GM21723 (cell line): ENCODE results near the gene TAF3.
"Not testable (repeated sequence)": the region's sequence is repeated elsewhere in the genome, so short reads cannot be mapped to it uniquely, and the experiment has no call there.

Experiments used
- ATAC-seq: cut with Tn5 transposase; IDR thresholded peaks from one replicate; pipeline ENCODE4 v1.9.1; 2021; ENCODE audit warnings: mild to moderate bottlenecking, moderate library complexity; ENCODE audit not compliant: unreplicated experiment

TAF3 gene, protein sequence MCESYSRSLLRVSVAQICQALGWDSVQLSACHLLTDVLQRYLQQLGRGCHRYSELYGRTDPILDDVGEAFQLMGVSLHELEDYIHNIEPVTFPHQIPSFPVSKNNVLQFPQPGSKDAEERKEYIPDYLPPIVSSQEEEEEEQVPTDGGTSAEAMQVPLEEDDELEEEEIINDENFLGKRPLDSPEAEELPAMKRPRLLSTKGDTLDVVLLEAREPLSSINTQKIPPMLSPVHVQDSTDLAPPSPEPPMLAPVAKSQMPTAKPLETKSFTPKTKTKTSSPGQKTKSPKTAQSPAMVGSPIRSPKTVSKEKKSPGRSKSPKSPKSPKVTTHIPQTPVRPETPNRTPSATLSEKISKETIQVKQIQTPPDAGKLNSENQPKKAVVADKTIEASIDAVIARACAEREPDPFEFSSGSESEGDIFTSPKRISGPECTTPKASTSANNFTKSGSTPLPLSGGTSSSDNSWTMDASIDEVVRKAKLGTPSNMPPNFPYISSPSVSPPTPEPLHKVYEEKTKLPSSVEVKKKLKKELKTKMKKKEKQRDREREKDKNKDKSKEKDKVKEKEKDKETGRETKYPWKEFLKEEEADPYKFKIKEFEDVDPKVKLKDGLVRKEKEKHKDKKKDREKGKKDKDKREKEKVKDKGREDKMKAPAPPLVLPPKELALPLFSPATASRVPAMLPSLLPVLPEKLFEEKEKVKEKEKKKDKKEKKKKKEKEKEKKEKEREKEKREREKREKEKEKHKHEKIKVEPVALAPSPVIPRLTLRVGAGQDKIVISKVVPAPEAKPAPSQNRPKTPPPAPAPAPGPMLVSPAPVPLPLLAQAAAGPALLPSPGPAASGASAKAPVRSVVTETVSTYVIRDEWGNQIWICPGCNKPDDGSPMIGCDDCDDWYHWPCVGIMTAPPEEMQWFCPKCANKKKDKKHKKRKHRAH

DNA sequence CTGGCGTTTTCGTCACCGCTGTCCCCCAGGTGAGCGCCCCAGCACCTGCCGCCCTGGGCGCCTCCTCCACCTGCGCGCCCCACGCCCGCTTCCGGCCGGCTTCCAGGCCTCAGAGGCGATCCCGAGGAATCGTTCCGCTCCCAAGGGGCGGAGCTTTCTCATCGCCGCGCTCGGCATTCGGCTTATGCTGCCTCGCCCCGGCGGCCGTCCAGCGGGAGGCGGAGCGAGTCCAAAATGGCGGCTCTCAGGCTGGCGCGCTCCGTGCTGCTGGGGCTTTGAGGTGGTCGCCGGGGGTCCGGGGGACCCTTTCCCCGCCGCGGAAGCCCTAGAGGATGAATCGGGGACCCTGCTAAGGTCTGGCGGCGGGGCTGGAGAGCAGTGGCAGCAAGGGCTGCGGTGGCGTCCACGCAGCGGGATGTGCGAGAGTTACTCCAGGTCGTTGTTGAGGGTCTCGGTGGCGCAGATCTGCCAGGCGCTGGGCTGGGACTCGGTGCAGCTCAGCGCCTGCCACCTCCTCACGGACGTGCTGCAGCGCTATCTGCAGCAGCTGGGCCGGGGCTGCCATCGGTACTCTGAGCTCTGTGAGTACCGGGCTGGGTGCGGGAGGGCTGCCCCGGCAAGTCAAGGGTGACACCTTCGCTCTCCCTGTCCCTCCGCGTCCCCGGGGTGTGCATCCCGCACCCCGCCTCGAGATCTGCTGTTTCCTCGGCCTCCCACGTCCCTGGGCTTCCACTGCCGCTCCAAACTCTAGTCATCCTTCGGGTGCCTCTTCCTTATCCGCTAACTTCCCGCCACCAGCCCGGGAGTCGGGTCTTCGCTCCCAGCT, at the start of gene TAF3:
Gene TAF3, plus strand, starts transcription at position 211 of the 826 bp plus-strand sequence. Its CDS starts 205 bp downstream, at position 416.
- ATAC-seq, result peak; percentile 90

DNA sequence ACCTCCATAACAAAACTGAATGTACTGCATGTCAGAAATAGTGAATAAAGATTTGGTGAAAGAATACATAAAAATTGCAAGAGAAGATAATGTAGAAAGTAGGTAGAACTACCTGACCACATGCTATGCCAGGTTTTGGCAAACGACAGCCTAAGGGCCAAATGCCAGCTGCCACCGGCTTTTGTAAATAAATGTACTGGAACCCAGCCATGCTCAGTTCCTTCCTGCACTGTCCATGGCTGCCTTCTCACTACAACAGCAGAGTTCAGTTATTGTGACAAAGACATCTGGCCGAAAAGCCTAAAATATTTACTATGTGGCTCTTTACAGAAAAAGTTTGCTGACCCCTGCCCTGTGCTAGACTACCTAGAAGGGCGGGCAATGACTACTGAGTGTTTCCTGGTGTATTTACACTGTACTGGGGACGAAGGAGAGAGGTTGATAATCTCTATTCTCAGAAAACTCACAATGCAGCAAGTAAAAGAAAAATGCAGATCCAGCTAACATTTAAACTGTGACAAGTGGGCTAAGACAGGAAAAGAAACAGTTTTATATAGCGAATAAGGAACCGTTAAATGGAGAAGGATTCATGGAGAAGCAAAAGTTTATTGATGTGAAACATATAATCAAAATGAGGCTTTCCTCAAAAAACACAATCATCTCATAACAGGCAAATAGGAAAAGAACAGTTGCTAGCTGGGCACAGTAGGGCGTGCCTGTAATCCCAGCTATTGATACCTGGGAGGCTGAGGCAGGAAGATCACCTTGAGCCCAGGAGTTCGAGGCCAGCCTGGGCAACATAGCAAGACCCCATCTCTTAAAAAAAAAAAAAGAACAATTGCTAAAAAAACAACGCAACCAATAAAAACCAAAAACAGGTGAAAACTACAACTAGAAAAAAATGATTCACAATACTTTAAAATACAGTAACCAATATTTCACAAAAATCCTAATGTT, 44.2 kb upstream of the TAF3 start:
- ATAC-seq, result no peak

DNA sequence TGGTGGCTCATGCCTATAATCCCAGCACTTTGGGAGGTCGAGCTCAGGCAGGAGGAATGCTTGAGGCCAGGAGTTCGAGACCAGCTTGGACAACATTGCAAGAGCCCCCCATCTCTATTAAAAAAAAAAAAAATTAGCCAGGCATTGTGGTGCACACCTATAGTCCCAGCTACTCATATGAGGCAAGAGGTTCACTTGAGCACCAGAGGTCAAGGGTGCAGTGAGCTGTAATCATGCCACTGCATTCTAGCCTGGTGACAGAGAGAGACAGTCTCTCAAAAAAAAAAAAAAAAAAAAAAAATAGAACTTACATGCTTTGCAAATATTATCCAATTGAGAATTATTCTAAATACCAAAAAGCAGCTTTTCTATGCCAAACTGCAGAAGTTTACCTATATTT, 41.5 kb upstream of the TAF3 start:
- ATAC-seq, result no peak

DNA sequence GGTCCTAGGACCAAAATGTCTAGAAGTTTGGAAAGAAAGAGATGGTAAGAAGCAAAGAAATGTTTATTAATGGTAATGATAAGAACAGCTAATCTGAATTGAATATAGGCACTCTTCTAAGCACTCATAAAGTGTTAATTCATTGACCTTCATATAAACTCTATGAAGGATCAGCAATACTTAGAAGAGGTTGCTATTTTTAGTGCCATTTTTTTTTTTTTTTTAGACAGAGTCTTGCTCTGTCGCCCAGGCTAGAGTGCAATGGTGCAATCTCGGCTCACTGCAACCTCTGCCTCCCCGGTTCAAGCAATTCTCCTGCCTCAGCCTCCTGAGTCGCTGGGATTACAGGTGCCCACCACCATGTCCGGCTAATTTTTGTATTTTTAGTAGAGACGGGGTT, 36.1 kb upstream of the TAF3 start:
- ATAC-seq, result not testable (repeated sequence)

DNA sequence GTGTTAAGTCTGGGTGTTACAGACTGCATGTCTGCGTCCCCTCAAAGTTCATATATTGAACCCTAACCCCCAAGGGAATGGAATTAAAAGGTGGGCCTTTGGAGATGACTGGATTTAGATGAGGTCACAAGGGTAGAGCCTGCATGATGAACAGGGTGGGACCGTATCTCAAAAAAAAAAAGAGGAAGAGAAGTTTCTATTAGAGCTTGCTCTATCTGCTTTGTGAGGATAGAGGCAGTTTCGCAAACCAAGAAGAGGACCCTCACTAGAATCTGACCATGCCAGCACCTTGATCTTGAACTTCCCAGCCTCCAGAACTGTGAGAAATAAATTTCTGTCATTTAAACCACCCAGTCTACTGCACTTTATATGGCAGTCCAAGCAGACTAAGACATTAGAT, 31.9 kb upstream of the TAF3 start:
- no peak for ATAC-seq

DNA sequence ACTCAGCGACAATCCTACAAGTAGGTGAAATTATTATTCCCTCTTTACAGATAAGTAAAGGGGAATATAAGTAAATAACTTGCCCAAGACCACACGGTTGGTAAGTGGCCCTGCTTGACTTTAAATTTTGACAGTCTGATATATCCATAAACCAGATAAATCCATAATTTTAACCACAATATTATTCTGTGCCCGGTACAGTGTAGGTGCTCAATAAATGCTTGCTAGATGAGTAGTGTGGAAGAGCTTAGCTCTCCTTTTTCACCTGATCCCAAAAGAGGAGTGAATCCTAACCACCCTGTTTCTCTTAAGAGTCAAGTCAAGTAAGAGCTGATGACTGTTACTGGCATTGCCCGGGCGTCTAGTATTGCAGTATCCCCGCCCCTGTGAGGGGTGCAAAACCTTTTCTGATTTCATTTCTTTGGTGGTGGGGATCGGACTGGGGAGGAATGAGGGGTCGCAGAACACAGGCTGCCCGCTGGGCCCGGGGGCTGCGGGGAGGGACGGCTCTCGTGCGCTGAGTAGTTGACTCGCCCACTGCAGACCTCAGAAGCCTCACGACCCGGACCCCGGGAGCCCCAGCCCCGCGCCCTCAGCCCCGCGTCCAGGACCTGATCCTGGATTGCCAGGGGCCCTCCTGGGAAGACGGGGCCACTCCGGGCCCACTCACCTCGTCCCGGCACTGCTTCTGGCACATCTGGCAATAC, 31.0 kb upstream of the TAF3 start:
- ATAC-seq, result peak; percentile 17

DNA sequence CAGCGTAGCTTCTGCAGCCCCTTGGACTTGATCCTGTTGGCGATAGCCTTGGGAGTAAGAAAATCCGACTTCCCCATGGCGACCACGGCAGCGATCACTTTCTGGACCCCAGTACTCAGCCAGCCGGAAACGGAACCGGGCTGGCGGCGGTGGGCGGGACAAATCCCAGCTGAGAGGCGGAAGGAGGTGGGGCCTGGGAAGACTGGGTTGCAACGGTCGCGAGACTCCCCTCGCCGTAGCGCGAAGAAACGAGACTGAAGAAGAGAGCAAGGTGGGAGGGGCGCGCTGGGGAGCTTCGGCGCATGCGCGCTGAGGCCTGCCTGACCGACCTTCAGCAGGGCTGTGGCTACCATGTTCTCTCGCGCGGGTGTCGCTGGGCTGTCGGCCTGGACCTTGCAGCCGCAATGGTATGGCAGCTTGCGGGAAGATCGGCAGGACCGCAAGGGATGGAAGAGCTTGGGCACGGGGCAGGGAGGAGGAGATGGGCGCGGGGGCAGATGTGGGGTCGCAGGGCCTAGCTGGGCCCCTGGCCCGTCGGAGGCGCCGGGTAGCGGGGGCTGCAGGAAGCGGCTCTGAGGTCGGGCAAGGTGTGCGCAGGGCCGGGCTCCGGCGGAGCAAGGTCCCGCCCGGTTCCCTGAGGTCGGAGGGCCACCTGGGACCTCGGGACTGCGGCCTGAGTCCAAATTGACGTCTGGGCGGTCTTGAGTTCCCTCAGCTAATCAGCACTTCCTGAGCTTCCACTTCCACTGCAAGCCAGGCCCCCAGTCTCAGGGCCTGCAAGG, 30.3 kb upstream of the TAF3 start, which contains the start of the genes ATP5F1C and KIN:
Gene ATP5F1C, plus strand, starts transcription at position 321 of the 782 bp plus-strand sequence. Its CDS starts 31 bp downstream, at position 352.
Gene KIN, minus strand, starts transcription at position 137 of the 782 bp plus-strand sequence. Its CDS starts 60 bp downstream, at position 77.
- ATAC-seq, result peak; percentile 94

DNA sequence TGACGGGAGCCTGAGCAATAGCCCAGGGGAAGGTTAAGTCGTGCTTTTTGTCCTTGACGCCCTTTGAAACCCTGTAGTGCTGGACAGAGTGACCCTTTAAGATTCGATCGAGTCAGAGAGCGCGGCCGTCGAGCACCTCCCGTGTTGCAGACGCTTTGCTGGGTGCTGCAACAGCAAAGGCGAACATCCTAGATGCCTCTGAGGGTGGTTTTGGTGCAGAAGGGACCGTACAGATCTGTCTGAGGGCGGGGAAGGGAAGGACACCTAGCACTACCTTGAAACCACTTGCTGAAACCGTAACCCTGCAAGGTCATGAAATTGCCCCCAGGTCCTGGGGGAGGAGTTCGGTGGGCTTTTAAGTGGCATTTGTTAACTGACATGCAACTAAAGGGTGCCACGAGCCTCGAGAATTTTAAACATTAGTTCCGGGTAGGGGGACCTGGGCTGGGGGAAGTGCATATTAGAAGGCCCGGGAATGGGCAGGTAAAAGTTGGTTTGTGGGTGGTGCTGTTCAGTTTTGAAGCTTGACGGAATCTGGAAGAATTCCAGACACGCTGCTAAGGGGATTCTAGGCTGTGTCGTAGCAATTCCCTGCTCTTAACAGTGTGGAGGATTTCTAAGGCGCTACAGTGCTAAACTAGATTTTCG, 29.5 kb upstream of the TAF3 start:
- peak; percentile 14 for ATAC-seq

DNA sequence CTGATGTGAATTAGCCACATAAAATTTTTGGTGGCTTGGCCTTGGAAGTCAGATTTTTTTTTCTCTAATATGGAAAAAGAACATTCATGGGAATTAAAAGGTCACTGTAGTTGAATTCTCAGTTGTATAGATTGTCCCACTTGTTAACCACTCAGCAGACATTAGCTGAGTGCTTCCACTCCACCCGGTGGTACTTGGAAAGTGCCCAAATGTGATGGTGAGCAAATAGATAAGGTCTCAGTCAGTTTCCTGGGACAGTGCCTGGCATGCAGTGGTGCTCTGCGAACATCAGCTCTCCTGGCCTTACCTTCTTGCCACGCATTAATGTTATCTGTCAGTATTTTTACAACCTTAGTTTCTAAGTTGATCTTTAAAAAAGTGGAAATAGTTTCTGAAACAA, 28.9 kb upstream of the TAF3 start:
- ATAC-seq, result no peak

DNA sequence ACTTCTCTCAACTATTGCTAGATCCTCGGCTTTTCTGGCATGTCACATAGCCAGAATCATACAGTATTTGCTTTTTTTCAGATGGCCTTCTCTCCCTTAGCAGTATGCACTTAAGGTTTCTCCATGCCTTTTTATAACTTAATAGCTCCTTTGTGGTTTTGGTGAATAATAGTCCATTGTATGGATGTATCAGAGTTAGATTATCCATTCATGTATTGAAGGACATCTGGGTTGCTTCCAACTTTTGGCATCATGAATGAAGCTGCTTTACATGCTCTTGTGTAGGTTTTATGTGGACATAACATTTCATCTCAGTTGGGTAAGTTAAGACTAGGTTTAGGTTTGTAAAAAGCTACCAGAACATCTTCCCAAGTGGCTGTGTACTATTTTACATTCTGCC, 25.8 kb upstream of the TAF3 start:
- no peak for ATAC-seq

DNA sequence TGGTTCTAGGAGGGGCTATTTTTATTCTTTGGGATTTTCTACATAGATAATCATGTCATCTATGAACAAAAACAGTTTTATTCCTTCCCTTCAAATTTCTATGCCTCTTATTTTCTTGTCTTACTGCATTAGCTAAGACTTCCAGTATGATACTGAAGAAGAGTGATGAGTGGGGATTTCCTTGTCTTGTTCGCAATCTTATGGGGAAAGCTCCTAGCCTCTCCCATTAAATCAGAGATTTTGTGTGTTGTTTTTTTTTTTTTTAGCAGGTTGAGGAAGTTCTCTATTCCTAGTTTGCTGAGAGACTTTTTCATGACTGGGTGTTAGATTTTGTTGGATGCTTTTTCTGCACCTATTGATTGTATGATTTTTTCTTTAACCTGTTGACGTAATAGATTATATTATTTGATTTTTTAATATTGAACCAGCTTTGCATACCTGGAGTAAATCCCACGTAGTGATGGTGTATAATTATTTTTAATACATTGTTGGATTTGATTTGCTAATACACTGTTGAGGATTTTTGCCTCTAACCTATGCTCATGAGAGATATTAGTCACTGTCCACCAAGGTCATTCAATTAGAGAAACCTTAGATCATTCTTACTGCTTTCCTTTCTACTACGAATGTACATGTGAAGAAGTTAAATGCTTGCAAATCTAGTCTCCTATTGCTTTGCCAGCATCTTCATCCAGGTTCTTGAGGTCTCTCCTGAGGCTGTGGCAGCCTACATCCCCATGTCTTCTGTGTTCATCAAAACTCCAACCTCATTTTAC, 23.9 kb upstream of the TAF3 start:
- no peak for ATAC-seq

DNA sequence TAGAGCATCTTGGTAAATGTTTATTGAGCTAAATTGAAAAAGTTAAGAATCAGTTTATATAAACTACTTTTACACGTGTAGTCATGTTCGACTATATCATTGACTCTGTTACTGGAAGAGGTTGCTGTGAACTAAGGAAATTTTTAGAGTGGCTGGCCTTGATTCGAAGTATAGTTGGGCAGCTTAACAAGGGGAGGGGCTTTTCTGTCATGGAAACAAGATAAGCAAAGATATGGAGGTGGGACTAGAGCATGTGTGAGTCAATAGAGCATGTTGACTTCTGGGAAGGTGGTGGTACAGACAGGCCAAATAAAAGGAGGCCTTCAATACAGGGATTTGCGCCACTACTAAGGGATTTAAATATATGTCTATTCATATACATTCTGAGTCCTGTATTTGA, 22.7 kb upstream of the TAF3 start:
- no peak for ATAC-seq

DNA sequence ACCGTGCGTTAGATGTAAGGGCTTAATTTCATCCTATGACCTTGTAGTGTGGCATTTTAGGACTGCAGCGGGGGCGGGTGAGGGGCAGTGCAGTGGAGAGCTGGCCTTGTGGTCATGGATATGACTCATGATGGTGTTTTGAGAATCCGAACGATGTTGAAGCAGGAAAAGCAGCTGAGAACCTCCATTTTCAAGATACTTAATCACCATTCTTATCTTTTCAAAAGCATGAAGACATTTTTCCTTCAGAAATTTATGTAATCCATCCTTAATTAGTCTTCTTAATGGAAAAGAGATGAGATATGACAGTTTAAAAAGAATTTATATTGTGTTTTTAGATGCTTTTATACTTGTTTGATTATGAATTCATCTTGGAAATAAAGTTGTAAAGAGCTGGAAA, 20.7 kb upstream of the TAF3 start:
- ATAC-seq, result no peak

DNA sequence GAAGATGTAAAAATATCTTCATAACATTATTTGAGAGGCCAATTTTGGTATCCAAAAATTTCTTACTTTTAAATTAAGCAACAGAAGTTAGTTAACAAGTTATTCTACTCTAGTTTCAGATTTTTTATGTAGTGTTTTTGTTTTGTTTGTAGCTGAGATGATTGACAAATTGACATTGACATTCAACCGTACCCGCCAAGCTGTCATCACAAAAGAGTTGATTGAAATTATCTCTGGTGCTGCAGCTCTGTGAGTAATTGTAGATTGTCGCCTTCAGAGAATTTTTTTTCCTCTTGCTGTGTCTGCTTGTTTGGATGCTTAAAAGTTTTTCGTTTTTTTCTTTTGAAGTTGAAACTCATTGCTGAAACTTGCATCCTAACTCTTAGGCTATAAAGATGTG, 15.7 kb upstream of the TAF3 start:
- no peak for ATAC-seq

DNA sequence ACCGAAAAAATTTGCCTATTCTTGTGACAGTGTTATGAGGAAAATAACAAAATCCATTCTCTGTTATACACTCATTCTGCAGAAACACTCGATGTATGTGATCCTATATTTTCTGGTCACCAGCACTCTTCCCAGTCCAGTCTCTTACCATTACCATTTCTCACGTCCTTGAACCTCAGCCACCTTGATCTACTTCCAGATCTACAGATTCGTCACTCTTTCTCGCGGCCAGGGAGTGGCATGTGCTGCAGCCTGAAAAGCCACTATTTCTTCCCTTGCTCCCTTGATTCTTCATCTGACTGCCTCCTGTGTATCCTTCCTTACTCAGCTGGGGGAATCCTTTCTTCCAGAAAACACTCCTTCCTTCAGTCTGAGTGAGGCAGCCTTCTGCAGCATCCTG, 14.1 kb upstream of the TAF3 start:
- no peak for ATAC-seq

DNA sequence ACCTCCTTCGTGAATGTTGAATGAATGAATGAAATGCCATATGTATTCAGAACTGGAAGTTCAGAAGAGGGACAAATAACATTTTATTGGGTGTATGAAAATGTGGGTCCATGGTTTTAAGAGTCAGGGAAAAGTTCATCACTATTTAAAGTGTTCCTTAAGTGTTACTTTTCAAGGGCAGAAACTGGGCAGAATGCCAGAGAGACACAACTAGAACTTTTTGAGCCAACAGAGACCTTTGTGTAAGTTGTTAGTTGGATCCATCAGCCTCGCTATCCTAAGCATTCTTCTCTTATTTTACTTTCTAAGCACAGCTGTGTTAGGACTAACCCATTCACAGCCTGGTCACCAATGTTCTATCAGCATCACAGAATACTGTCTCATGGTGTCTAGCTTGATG, 13.6 kb upstream of the TAF3 start:
- no peak for ATAC-seq

DNA sequence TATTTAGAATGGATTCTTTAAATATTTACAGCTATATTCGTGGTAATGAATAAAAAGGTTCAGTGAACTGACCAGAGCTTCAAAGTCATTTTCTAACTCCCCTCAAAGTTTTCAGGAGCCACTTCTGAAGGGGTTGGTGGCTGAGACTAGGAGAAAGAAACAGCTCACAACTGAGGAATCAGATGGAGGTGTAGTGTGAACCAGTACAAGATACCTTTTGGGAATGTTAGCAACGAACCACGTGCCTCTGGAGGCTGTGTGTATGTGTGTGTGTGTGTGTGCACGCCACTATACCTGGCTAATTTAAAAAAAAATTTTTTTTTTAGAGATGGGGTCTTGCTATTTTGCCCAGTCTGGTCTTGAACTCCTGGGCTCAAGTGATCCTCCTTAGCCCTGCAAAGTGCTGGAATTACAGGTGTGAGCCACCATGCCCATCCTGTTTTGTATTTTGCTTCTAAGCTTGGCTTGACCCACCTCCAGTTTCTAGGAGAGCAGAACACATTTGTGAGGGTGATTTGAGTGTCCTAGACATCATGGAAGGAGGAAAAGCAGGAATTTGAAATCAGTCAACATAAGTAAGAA, 9.5 kb upstream of the TAF3 start:
- no peak for ATAC-seq
